A549 (cell line): Measurements from ENCODE around the gene HOXB1. TPM values are rescaled to one million over a fixed set of nuclear protein-coding genes. Genes with fewer than 3 reads are reported as not detected.

Experiments
- ATAC-seq, 2 experiments: fragments of 200-7000 bp in 1 of 2; fragments of >200 bp in 1 of 2; cut with Nextera tagmentation in 1 of 2; cut with Tn5 transposase in 1 of 2; 3 replicates each; pipeline versions ENCODE4 v1.8.0 to v1.9.1; 2018 to 2020; ENCODE audit warnings: mild to moderate bottlenecking in 1 of 2, moderate library complexity in 1 of 2
- CTCF ChIA-PET: fragments of 300-600 bp; sonication (Branson Sonifier 250); formaldehyde crosslinking; extraction: SDS; loops from one replicate; lab custom pipeline; 2021; ENCODE audit warnings: antibody characterized with exemption, inconsistent platforms; lab: Yijun Ruan, JAX
- POLR2A ChIA-PET: fragments of 350-600 bp; formaldehyde crosslinking; extraction: SDS; loops from one replicate; lab custom pipeline; 2021; ENCODE audit warnings: antibody characterized with exemption, inconsistent platforms; lab: Yijun Ruan, JAX
- DNase-seq, 2 experiments: peaks; one replicate each; pipeline versions ENCODE4 v3.0.0 to v3.0.0-alpha.2; 2011 to 2016; ENCODE audit warnings: low read depth in 1 of 2, low spot score in 1 of 2
- FAIRE-seq: peaks from 2 replicates; lab custom pipeline; 2011; peaks lifted over from hg19 to GRCh38; lab: Jason Lieb, UNC
- H3K27ac ChIP-seq, 2 experiments: fragments of >200 bp; sonication (Bioruptor Twin); formaldehyde crosslinking; 3 replicates each; pipeline ENCODE4 v1.5.1; 2016 to 2017
- H3K4me1 ChIP-seq: fragments of >200 bp; sonication (Bioruptor Twin); formaldehyde crosslinking; 3 replicates; pipeline ENCODE4 v1.6.1; 2016
- H3K4me2 ChIP-seq: fragments of >200 bp; sonication (Bioruptor Twin); formaldehyde crosslinking; 3 replicates; pipeline ENCODE4 v1.6.1; 2016
- H3K4me3 ChIP-seq: fragments of >200 bp; sonication (Bioruptor Twin); formaldehyde crosslinking; 3 replicates; pipeline ENCODE4 v1.5.1; 2016
- H3K9me3 ChIP-seq: fragments of >200 bp; sonication (Bioruptor Twin); formaldehyde crosslinking; 3 replicates; pipeline ENCODE4 v1.6.1; 2016
- CBX8 ChIP-seq: fragments of 200-600 bp; sonication (generic); IDR thresholded peaks from 2 replicates; pipeline ENCODE4 v1.6.1; 2016
- CEBPB ChIP-seq, 2 experiments: fragments of >200 bp in 1 of 2; sonication (Bioruptor Twin) in 1 of 2; formaldehyde crosslinking in 1 of 2; IDR thresholded peaks; 2 replicates each; pipeline ENCODE4 v1.6.1; 2012 to 2016
- FOSB ChIP-seq: fragments of 250-450 bp; sonication (Bioruptor Pico); IDR thresholded peaks from 2 replicates; pipeline ENCODE4 v1.5.0; 2020; ENCODE audit warnings: mild to moderate bottlenecking, moderate library complexity
- GATA3 ChIP-seq: IDR thresholded peaks from 2 replicates; pipeline ENCODE4 v1.6.1; 2012; ENCODE audit warnings: borderline replicate concordance
- HOXB5 ChIP-seq: fragments of 250-450 bp; sonication (Bioruptor Pico); IDR thresholded peaks from 2 replicates; pipeline ENCODE4 v1.5.0; 2020; ENCODE audit warnings: mild to moderate bottlenecking, moderate library complexity
- JUN ChIP-seq, 2 experiments: fragments of >200 bp; sonication (Bioruptor Twin); formaldehyde crosslinking; IDR thresholded peaks; 2 replicates in 1 of 2; 3 replicates in 1 of 2; pipeline ENCODE4 v1.6.1; 2016 to 2017
- MAFK ChIP-seq: fragments of 450-650 bp; IDR thresholded peaks from 2 replicates; pipeline ENCODE4 v1.6.1; 2014; ENCODE audit not compliant: partially characterized antibody
- POLR2A ChIP-seq: IDR thresholded peaks from 2 replicates; pipeline ENCODE4 v1.6.1; 2012; ENCODE audit warnings: mild to moderate bottlenecking, low read length
- RCOR1 ChIP-seq: fragments of 150-350 bp; IDR thresholded peaks from 2 replicates; pipeline ENCODE4 v1.6.1; 2014; ENCODE audit warnings: antibody characterized with exemption, low read length, low read depth
- SMC3 ChIP-seq: fragments of >200 bp; sonication (Bioruptor Twin); formaldehyde crosslinking; IDR thresholded peaks from 3 replicates; pipeline ENCODE4 v1.6.1; 2018; ENCODE audit warnings: inconsistent platforms
- TP53 ChIP-seq: fragments of 250-450 bp; sonication (Bioruptor Pico); IDR thresholded peaks from 2 replicates; pipeline ENCODE4 v1.5.0; 2021; ENCODE audit warnings: mild to moderate bottlenecking, moderate library complexity
- WGBS: methylation state at CpG from one replicate; pipeline ENCODE4 v1.1.6; 2017; ENCODE audit errors: missing lambda C conversion rate; 5-methylcytosine and 5-hydroxymethylcytosine counted together
- polyA plus RNA-seq, 4 experiments: library from polyadenylated mRNA; depleted of rRNA in 3 of 4; stranded (reverse); fragments of >200 nt; fragmentation: RNase III in 1 of 4; extraction: RNeasy Plus Mini Kit Qiagen cat#74134 plus additional on column Dnase treatment in 1 of 4; gene quantifications; 2 replicates in 3 of 4; 3 replicates in 1 of 4; pipeline ENCODE4 v1.2.3, GENCODE V29; 2011 to 2017
- TF ChIP-seq, protein P1 (sequence below): fragments of >200 bp; sonication (Bioruptor Twin); formaldehyde crosslinking; IDR thresholded peaks from 3 replicates; pipeline ENCODE4 v1.6.1; 2016
- TF ChIP-seq, protein P2 (sequence below): IDR thresholded peaks from 2 replicates; pipeline ENCODE4 v1.6.1; 2012; ENCODE audit warnings: low read depth, borderline replicate concordance
- TF ChIP-seq, protein P3 (sequence below): fragments of 150-350 bp; IDR thresholded peaks from 2 replicates; pipeline ENCODE4 v1.6.1; 2014; ENCODE audit warnings: low read depth, mild to moderate bottlenecking, low read length
- TF ChIP-seq, protein P4 (sequence below): IDR thresholded peaks from 2 replicates; pipeline ENCODE4 v1.6.1; 2012
- TF ChIP-seq, protein P5 (sequence below): fragments of 250-450 bp; sonication (Bioruptor Pico); IDR thresholded peaks from 2 replicates; pipeline ENCODE4 v1.5.0; 2020; ENCODE audit warnings: low read depth, mild to moderate bottlenecking, moderate library complexity
- TF ChIP-seq, protein P6 (sequence below): fragments of 250-450 bp; sonication (Bioruptor Pico); IDR thresholded peaks from 2 replicates; pipeline ENCODE4 v1.5.0; 2021; ENCODE audit warnings: mild to moderate bottlenecking, moderate library complexity, borderline replicate concordance

The HOXB1 gene
- polyA plus RNA-seq, 2 of the 4 experiments (the other 2 are of a cell fraction) = not detected

DNA sequence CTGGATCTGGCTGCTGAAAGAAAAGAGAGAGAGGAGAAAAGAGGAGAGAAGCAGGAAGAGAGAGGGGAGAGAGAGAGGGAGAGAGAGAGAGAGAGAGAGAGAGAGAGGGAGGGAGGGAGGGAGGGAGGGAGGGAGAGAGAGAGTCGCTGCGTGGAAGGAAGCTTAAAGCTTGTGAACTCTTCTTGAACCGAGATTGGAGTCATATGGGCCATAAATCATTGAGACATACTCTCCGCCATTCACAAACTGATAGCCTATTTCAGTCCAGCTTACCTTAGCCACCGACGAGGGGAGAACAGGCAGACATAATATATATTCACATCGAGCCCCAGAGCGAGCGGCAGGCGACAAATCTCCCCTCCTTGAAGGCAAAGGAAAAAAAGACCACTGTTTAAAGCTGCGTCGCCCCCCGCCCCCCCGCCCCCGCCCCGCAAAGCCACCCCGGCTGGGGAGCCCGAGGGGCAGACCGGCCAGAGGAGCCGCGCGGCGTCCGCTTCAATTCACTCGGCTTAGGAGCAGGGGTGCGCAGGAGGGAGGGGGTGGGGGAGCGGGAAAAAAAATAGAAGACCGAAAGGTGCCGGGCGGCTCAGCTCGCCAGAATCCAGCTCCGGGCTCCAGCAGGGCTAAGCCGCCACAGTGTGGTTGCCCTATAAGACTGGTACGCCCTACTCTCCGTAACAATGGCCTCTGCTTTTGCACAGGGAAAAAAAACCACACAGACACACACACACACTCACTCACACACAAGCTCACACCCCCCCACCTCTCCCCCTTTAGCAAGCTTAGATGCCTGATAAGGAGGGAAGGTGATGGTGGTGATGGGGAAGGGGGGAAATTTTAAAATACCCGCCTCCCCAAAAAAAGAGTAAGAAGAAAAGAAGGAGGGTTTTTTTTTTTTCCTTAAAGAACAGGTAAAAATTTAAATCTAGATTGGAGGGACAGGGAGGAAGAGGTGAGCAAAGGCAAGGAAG, 24.7 kb upstream of the HOXB1 start:
- CTCF ChIA-PET = interaction anchor here (0.6 to 3.0 kb wide), 11 partner anchors 21 to 340 kb away, joined by 3 to 11 read pairs (median 5); partner anchors contain the start of gene HOXB5
- TF ChIP-seq HOXB5 (CRISPR knock-in tag) = peak; percentile 95
- TF ChIP-seq, protein P1, sequence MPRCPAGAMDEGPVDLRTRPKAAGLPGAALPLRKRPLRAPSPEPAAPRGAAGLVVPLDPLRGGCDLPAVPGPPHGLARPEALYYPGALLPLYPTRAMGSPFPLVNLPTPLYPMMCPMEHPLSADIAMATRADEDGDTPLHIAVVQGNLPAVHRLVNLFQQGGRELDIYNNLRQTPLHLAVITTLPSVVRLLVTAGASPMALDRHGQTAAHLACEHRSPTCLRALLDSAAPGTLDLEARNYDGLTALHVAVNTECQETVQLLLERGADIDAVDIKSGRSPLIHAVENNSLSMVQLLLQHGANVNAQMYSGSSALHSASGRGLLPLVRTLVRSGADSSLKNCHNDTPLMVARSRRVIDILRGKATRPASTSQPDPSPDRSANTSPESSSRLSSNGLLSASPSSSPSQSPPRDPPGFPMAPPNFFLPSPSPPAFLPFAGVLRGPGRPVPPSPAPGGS = peak; percentile 59; the same call in 1 of the 3 replicates
- TF ChIP-seq, protein P2, sequence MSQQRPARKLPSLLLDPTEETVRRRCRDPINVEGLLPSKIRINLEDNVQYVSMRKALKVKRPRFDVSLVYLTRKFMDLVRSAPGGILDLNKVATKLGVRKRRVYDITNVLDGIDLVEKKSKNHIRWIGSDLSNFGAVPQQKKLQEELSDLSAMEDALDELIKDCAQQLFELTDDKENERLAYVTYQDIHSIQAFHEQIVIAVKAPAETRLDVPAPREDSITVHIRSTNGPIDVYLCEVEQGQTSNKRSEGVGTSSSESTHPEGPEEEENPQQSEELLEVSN = no peak
- TF ChIP-seq, protein P3, sequence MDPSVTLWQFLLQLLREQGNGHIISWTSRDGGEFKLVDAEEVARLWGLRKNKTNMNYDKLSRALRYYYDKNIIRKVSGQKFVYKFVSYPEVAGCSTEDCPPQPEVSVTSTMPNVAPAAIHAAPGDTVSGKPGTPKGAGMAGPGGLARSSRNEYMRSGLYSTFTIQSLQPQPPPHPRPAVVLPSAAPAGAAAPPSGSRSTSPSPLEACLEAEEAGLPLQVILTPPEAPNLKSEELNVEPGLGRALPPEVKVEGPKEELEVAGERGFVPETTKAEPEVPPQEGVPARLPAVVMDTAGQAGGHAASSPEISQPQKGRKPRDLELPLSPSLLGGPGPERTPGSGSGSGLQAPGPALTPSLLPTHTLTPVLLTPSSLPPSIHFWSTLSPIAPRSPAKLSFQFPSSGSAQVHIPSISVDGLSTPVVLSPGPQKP = no peak
- peak; percentile 40 to 45; a peak in 2 of 5 replicates for TF ChIP-seq JUN (IDR thresholded peaks at IDR 0.05)
- no peak for TF ChIP-seq CBX8
- TF ChIP-seq, protein P4, sequence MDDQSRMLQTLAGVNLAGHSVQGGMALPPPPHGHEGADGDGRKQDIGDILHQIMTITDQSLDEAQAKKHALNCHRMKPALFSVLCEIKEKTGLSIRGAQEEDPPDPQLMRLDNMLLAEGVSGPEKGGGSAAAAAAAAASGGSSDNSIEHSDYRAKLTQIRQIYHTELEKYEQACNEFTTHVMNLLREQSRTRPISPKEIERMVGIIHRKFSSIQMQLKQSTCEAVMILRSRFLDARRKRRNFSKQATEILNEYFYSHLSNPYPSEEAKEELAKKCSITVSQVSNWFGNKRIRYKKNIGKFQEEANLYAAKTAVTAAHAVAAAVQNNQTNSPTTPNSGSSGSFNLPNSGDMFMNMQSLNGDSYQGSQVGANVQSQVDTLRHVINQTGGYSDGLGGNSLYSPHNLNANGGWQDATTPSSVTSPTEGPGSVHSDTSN = peak; percentile 71; the same call in 1 of the 2 replicates
- TF ChIP-seq, protein P5, sequence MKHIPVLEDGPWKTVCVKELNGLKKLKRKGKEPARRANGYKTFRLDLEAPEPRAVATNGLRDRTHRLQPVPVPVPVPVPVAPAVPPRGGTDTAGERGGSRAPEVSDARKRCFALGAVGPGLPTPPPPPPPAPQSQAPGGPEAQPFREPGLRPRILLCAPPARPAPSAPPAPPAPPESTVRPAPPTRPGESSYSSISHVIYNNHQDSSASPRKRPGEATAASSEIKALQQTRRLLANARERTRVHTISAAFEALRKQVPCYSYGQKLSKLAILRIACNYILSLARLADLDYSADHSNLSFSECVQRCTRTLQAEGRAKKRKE = no peak
- peak; percentile 20; the same call in 1 of the 3 replicates for TF ChIP-seq SMC3
- TF ChIP-seq GATA3 = no peak
- TF ChIP-seq TP53 (CRISPR knock-in tag) = no peak
- TF ChIP-seq, protein P6, sequence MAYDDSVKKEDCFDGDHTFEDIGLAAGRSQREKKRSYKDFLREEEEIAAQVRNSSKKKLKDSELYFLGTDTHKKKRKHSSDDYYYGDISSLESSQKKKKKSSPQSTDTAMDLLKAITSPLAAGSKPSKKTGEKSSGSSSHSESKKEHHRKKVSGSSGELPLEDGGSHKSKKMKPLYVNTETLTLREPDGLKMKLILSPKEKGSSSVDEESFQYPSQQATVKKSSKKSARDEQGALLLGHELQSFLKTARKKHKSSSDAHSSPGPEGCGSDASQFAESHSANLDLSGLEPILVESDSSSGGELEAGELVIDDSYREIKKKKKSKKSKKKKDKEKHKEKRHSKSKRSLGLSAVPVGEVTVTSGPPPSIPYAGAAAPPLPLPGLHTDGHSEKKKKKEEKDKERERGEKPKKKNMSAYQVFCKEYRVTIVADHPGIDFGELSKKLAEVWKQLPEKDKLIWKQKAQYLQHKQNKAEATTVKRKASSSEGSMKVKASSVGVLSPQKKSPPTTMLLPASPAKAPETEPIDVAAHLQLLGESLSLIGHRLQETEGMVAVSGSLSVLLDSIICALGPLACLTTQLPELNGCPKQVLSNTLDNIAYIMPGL (CRISPR knock-in tag) = no peak
- TF ChIP-seq, all 56 proteins: peak for 5
- peak; percentile 83 to 93 for DNase-seq
- peaks cover 31% of the 10 kb centered on the region for H3K4me1 ChIP-seq
- H3K4me2 ChIP-seq = peak overlapping the region; percentile 89
- 25% methylated on average over 21 of the region's 36 CpGs for WGBS
- POLR2A ChIA-PET = interaction anchor here (0.5 to 2.0 kb wide), 11 partner anchors 9 to 1575 kb away, joined by 3 to 10 read pairs (median 4); partner anchors contain the start of gene HOXB9
- H3K9me3 ChIP-seq = no peaks in the 10 kb centered on the region
- peak; percentile 72 to 75 for ATAC-seq
- peak overlapping the region; percentile 60 for H3K4me3 ChIP-seq
- FAIRE-seq = no peak
- H3K27ac ChIP-seq = peak overlapping the region; percentile 97

DNA sequence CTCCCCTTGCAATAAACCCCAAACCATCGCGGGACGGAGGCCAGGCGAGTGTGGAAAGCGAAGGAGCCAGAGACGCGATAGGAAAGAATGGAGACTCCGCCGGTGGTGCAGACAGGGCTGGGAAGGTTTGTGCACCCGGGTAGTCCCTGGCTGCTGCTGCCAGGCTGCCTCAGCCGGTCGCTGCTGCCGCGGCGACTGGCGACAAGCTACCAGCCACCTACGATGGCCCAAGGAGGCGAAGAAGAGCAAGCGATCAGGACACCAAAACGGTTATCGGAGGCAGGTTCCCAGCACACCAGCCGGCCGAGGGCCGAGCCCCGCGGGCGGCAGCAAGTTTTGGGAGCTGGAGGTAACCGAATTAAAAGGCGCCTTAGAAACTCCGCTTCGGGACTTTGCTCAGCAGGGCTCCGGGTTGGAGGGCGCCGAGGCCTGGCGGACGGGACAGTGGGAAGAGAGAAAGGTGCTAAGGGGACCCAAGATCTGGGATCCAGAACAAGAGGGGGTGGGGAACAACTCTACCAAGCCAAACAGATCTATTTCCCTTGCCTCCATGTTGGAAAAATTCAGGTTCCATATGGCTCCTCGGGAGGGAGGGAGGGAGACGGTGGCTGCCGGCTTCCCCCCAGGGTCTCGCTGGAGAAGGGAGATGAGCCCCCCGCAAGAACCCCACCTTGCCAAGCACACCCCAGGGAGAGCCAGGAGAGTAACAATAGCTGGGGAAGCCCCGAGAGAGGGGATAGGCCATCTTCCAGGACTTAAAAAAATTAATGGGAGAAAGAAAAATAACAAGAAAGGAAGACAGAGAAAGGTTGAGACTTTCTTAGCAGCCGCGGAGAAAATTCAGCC, 23.8 kb upstream of the HOXB1 start:
- ATAC-seq (peak; percentile 53 to 56), FAIRE-seq (no peak), DNase-seq (peak; percentile 57 to 66)
- Histone ChIP-seq H3K4me3 (peak overlapping the region; percentile 60), H3K4me1 (peaks cover 31% of the 10 kb centered on the region), H3K27ac (peak overlapping the region; percentile 97), H3K4me2 (peak overlapping the region; percentile 89), H3K9me3 (no peaks in the 10 kb centered on the region)
- CTCF ChIA-PET = interaction anchor here (0.6 to 3.0 kb wide), 10 partner anchors 21 to 182 kb away, joined by 3 to 11 read pairs (median 5); partner anchors contain the start of gene HOXB5
- WGBS = 31% methylated on average over 44 of the region's 44 CpGs
- TF ChIP-seq FOSB (CRISPR knock-in tag) = no peak
- TF ChIP-seq MAFK = no peak
- TF ChIP-seq HOXB5 (CRISPR knock-in tag) = no peak
- TF ChIP-seq CEBPB (IDR thresholded peaks at IDR 0.05) = no peak
- 0 out of 5 replicates have a peak, but pooled peaks of 1 of the 2 experiments have one; percentile 2 for TF ChIP-seq JUN (IDR thresholded peaks at IDR 0.05)
- peak; percentile 41 for TF ChIP-seq POLR2A
- TF ChIP-seq RCOR1 = no peak
- TF ChIP-seq, protein P1 = no peak
- POLR2A ChIA-PET = interaction anchor here (0.6 to 2.0 kb wide), 8 partner anchors 8 to 202 kb away, joined by 3 to 10 read pairs (median 4); partner anchors contain the start of gene HOXB9
